ENCODE results near the gene DEFB114. TPM values are rescaled to one million over a fixed set of nuclear protein-coding genes. Genes with fewer than 3 reads are reported as not detected.

Gene DEFB114
- total RNA-seq, 1 experiment from 2014 or later = not detected

DNA sequence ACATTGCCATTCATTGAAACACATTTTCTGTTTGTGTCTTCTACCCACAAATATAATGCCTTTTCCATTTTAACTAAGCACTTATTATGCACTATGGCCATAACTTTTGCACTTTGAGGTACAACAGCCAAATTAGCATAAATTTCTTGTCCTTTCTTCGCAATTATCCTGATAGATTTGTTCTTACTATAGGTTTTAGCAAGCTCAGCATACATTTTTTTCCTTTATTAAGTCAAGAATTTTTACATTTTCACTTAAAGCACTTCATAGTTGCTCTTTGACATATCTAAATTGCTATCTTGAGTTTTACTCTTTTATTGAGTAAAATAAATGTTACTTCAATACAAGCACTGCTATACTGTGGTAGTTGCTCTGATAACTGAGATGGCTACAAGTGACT lies 5.8 kb downstream of the DEFB114 start:
- no peaks in the 10 kb centered on the region for H3K79me2 ChIP-seq (ENCODE audit: insufficient read depth, low read length)
- WGBS (ENCODE audit: extremely low coverage, insufficient read length, low lambda C conversion rate) = no CpG with 5 or more reads among the region's 1 CpG
- no peak overlapping the region for H3K4me3 Mint-ChIP-seq

More for the DNA sequence above, 5.8 kb downstream of the DEFB114 start:
- DNase-seq = no peak
- Histone ChIP-seq H3K56ac (ENCODE audit: insufficient read length, low read depth, low read length) (no peak overlapping the region), H2BK20ac (ENCODE audit: low read depth, low read length, poor library complexity, severe bottlenecking) (no peak overlapping the region), H3K4me2 (ENCODE audit: insufficient read depth, insufficient read length, low read length) (no peak overlapping the region), H2AFZ (ENCODE audit: low read length) (no peak overlapping the region), H2AK5ac (ENCODE audit: insufficient read length, low read length) (no peak overlapping the region), H2BK15ac (ENCODE audit: low read depth, low read length) (no peak overlapping the region), H2BK12ac (ENCODE audit: insufficient read length, low read depth, low read length) (no peak overlapping the region), H3K18ac (ENCODE audit: insufficient read length, low read depth, low read length) (no peak overlapping the region), H3K9ac (ENCODE audit: extremely low read depth, insufficient read length, low read length) (no peak overlapping the region), H4K20me1 (ENCODE audit: control insufficient read depth, insufficient read depth, insufficient read length) (no peaks in the 10 kb centered on the region), H3K27me3 (ENCODE audit: insufficient read depth, low read length) (no peaks in the 10 kb centered on the region), H3T11ph (ENCODE audit: low read length) (no peak overlapping the region), H3K9me3 (ENCODE audit: control insufficient read depth, low read depth, low read length) (no peaks in the 10 kb centered on the region), H3K79me1 (ENCODE audit: insufficient read depth, low read depth, low read length, poor library complexity, severe bottlenecking) (no peaks in the 10 kb centered on the region), H4K8ac (replicated peaks; ENCODE audit: insufficient read length, low read depth, low read length) (no peak overlapping the region), H2BK120ac (ENCODE audit: low read depth, low read length, poor library complexity, severe bottlenecking) (no peak overlapping the region), H4K91ac (ENCODE audit: insufficient read length, low read depth, low read length) (no peak overlapping the region), H3K27ac (ENCODE audit: insufficient read length, low read depth, low read length) (no peak overlapping the region), H4K5ac (ENCODE audit: insufficient read length, low read depth, low read length) (no peak overlapping the region), H3K23me2 (ENCODE audit: insufficient read length, low read depth, low read length, poor library complexity, severe bottlenecking) (no peaks in the 10 kb centered on the region), H3K14ac (ENCODE audit: insufficient read depth, low read length) (no peak overlapping the region), H3K4me1 (ENCODE audit: insufficient read depth, low read length) (no peaks in the 10 kb centered on the region), H3K4ac (ENCODE audit: low read depth, low read length) (no peak overlapping the region), H3K23ac (ENCODE audit: insufficient read length, low read depth, low read length) (no peak overlapping the region), H2BK5ac (ENCODE audit: insufficient read length, low read length) (no peak overlapping the region)
- H3K27ac Mint-ChIP-seq = no peak overlapping the region
- H3K36me3 Mint-ChIP-seq (ENCODE audit: insufficient read depth in 1 of 3, low read depth in 3 of 3) = peaks cover 2 to 5% (median 4%) of the 10 kb centered on the region in 3 experiments; a peak in 6 of 7 replicates
- H3K4me1 Mint-ChIP-seq = no peaks in the 10 kb centered on the region
- H3K9me3 Mint-ChIP-seq = peaks cover 0 to 5% of the 10 kb centered on the region in 2 experiments; a peak in 4 of 5 replicates
- TF ChIP-seq, protein P1, sequence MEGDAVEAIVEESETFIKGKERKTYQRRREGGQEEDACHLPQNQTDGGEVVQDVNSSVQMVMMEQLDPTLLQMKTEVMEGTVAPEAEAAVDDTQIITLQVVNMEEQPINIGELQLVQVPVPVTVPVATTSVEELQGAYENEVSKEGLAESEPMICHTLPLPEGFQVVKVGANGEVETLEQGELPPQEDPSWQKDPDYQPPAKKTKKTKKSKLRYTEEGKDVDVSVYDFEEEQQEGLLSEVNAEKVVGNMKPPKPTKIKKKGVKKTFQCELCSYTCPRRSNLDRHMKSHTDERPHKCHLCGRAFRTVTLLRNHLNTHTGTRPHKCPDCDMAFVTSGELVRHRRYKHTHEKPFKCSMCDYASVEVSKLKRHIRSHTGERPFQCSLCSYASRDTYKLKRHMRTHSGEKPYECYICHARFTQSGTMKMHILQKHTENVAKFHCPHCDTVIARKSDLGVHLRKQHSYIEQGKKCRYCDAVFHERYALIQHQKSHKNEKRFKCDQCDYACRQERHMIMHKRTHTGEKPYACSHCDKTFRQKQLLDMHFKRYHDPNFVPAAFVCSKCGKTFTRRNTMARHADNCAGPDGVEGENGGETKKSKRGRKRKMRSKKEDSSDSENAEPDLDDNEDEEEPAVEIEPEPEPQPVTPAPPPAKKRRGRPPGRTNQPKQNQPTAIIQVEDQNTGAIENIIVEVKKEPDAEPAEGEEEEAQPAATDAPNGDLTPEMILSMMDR (conservative IDR thresholded peaks at IDR 0.05) = no peak
- H3K27me3 Mint-ChIP-seq (ENCODE audit: low read depth) = no peaks in the 10 kb centered on the region

All from H9 (cell line).